ENCODE measurements around the gene SLC16A11.
"Not testable (repeated sequence)": the region's sequence is repeated elsewhere in the genome, so short reads cannot be mapped to it uniquely, and the experiment has no call there.

Gene SLC16A11

GRCh38 chr17:7043497-7044198 lies at the start of gene SLC16A11:
Gene SLC16A11, minus strand, starts transcription at chr17:7044092. Its CDS starts 579 bp downstream, at chr17:7043513.
- peak; percentile 28 for DNase-seq

- DNase-seq, result not testable (repeated sequence)
Measured at GRCh38 chr17:7091311-7092005, 47.6 kb upstream of the SLC16A11 start.

- not testable (repeated sequence) for DNase-seq
Measured at GRCh38 chr17:7089570-7089969, 45.7 kb upstream of the SLC16A11 start.

GRCh38 chr17:7088442-7088841 lies 44.5 kb upstream of the SLC16A11 start:
- DNase-seq, result not testable (repeated sequence)

GRCh38 chr17:7084088-7084487 lies 40.2 kb upstream of the SLC16A11 start:
- DNase-seq, result no peak

- DNase-seq, result no peak
Measured at GRCh38 chr17:7083592-7083991, 39.7 kb upstream of the SLC16A11 start.

GRCh38 chr17:7081341-7082062 lies 37.6 kb upstream of the SLC16A11 start:
- DNase-seq, result peak; percentile 57

- DNase-seq, result no peak
Measured at GRCh38 chr17:7080456-7081041, 36.7 kb upstream of the SLC16A11 start.

GRCh38 chr17:7079581-7080455 lies 35.9 kb upstream of the SLC16A11 start, which contains the start of gene CLEC10A:
Gene CLEC10A, minus strand, starts transcription at chr17:7080251. Its CDS starts 1,439 bp downstream, at chr17:7078812.
- no peak for DNase-seq

- DNase-seq, result no peak
Measured at GRCh38 chr17:7078711-7079110, 34.8 kb upstream of the SLC16A11 start.

GRCh38 chr17:7077911-7078546 lies 34.1 kb upstream of the SLC16A11 start:
- DNase-seq, result no peak

GRCh38 chr17:7074931-7075330 lies 31.0 kb upstream of the SLC16A11 start:
- no peak for DNase-seq

GRCh38 chr17:7072406-7072805 lies 28.5 kb upstream of the SLC16A11 start:
- DNase-seq, result no peak

- no peak for DNase-seq
Measured at GRCh38 chr17:7070712-7071111, 26.8 kb upstream of the SLC16A11 start.

- no peak for DNase-seq
Measured at GRCh38 chr17:7068268-7068667, 24.4 kb upstream of the SLC16A11 start.

GRCh38 chr17:7067198-7067597 lies 23.3 kb upstream of the SLC16A11 start:
- DNase-seq, result no peak

- no peak for DNase-seq
Measured at GRCh38 chr17:7064261-7064660, 20.4 kb upstream of the SLC16A11 start.

- DNase-seq, result no peak
Measured at GRCh38 chr17:7063518-7064094, 19.7 kb upstream of the SLC16A11 start.

- DNase-seq, result no peak
Measured at GRCh38 chr17:7060165-7060891, 16.4 kb upstream of the SLC16A11 start.

- DNase-seq, result no peak
Measured at GRCh38 chr17:7058831-7059447, 15.0 kb upstream of the SLC16A11 start.

All from CD4-positive, alpha-beta T cell treated with Interleukin-10 for 1 hour (primary cell).